HepG2 (cell line): ENCODE measurements around the gene ENPP7. TPM values are rescaled to one million over a fixed set of nuclear protein-coding genes. Genes with fewer than 3 reads are reported as not detected.

Source experiments
- AHR ChIP-seq: IDR thresholded peaks from 2 replicates; pipeline ENCODE4 v1.6.1; 2018; ENCODE audit warnings: missing genetic modification reagents, missing compliant biosample characterization
- BRCA1 ChIP-seq: sonication (generic); formaldehyde crosslinking; IDR thresholded peaks from 2 replicates; pipeline ENCODE4 v1.4.0; 2020; ENCODE audit warnings: missing genetic modification reagents
- ELF3 ChIP-seq: IDR thresholded peaks from 2 replicates; pipeline ENCODE4 v1.6.1; 2016; ENCODE audit warnings: missing genetic modification reagents, missing compliant biosample characterization
- HOXA3 ChIP-seq: sonication (generic); formaldehyde crosslinking; IDR thresholded peaks from 2 replicates; pipeline ENCODE4 v1.5.0; 2020; ENCODE audit warnings: missing genetic modification reagents
- JUNB ChIP-seq: sonication (generic); formaldehyde crosslinking; IDR thresholded peaks from 2 replicates; pipeline ENCODE4 v1.8.0; 2022; ENCODE audit warnings: missing genetic modification reagents, mild to moderate bottlenecking, borderline replicate concordance
- MXD4 ChIP-seq: IDR thresholded peaks from 2 replicates; pipeline ENCODE4 v1.6.1; 2016; ENCODE audit warnings: mild to moderate bottlenecking, missing biosample characterization, missing genetic modification reagents
- MYPOP ChIP-seq: sonication (generic); formaldehyde crosslinking; IDR thresholded peaks from 2 replicates; pipeline ENCODE4 v1.8.1; 2023; ENCODE audit warnings: mild to moderate bottlenecking, moderate library complexity, missing genetic modification reagents
- NFIC ChIP-seq: IDR thresholded peaks from 2 replicates; pipeline ENCODE4 v1.6.1; 2012; ENCODE audit warnings: mild to moderate bottlenecking, low read length, inconsistent platforms
- POGK ChIP-seq: sonication (generic); formaldehyde crosslinking; conservative IDR thresholded peaks from 2 replicates; pipeline ENCODE4 v1.8.0; 2022; ENCODE audit warnings: mild to moderate bottlenecking, moderate library complexity, missing genetic modification reagents
- TBP ChIP-seq: sonication (generic); formaldehyde crosslinking; IDR thresholded peaks from 2 replicates; pipeline ENCODE4 v1.5.0; 2020; ENCODE audit warnings: missing genetic modification reagents
- YEATS2 ChIP-seq: sonication (generic); formaldehyde crosslinking; IDR thresholded peaks from 2 replicates; pipeline ENCODE4 v1.4.0; 2020; ENCODE audit warnings: missing genetic modification reagents, borderline replicate concordance
- ZBTB10 ChIP-seq: sonication (generic); formaldehyde crosslinking; IDR thresholded peaks from 2 replicates; pipeline ENCODE4 v1.4.0; 2020; ENCODE audit warnings: missing genetic modification reagents, borderline replicate concordance
- ZBTB46 ChIP-seq: sonication (generic); formaldehyde crosslinking; IDR thresholded peaks from 2 replicates; pipeline ENCODE4 v1.4.0; 2020; ENCODE audit warnings: mild to moderate bottlenecking, missing genetic modification reagents, borderline replicate concordance
- ZMAT5 ChIP-seq: sonication (generic); formaldehyde crosslinking; IDR thresholded peaks from 2 replicates; pipeline ENCODE4 v1.5.0; 2020; ENCODE audit warnings: mild to moderate bottlenecking, low read depth, missing genetic modification reagents, borderline replicate concordance
- ZNF512B ChIP-seq: sonication (generic); formaldehyde crosslinking; IDR thresholded peaks from 2 replicates; pipeline ENCODE4 v1.5.1; 2020; ENCODE audit warnings: missing genetic modification reagents, mild to moderate bottlenecking, borderline replicate concordance
- ZNF777 ChIP-seq: sonication (generic); formaldehyde crosslinking; IDR thresholded peaks from 2 replicates; pipeline ENCODE4 v1.4.0; 2020; ENCODE audit warnings: missing genetic modification reagents
- ZSCAN25 ChIP-seq: sonication (generic); formaldehyde crosslinking; IDR thresholded peaks from 2 replicates; pipeline ENCODE4 v1.8.0; 2022; ENCODE audit warnings: mild to moderate bottlenecking, missing genetic modification reagents
- polyA plus RNA-seq, 8 experiments: library from polyadenylated mRNA; depleted of rRNA in 3 of 8; stranded (reverse) in 7 of 8; unstranded in 1 of 8; fragments of >200 nt; fragmentation: Illumina TruSeq in 4 of 8; extraction: Trizol in 4 of 8; gene quantifications; 2 replicates each; pipeline versions ENCODE4 v1.2.1 to v1.2.3, GENCODE V29; 2011 to 2016; ENCODE audit warnings: low read depth in 4 of 8, missing spikeins in 1 of 8, mixed read lengths in 1 of 8; ENCODE audit not compliant: insufficient read depth in 1 of 8
- total RNA-seq, 5 experiments: library from RNA; depleted of rRNA; stranded (reverse); fragments of >200 nt; fragmentation: Illumina TruSeq; extraction: Trizol; gene quantifications; 2 replicates each; pipeline ENCODE4 v1.2.3, GENCODE V29; 2016; ENCODE audit warnings: low read depth in 1 of 5

Gene ENPP7
- total and polyA plus RNA-seq, 2 of the 13 experiments (the other 11 are each of a cell fraction or from before 2014, with no cell fraction given), result 1.1 to 2.2 TPM

GRCh38 chr17:79741751-79742588, 11.2 kb downstream of the ENPP7 start (continued):
- TF ChIP-seq MXD4 (CRISPR knock-in tag) (peak; percentile 17; the same call in 1 of the 2 replicates), NFIC (no peak), ELF3 (CRISPR knock-in tag) (peak; percentile 70; the same call in 1 of the 2 replicates), MYPOP (CRISPR knock-in tag) (peak; percentile 73; the same call in 1 of the 2 replicates), JUNB (CRISPR knock-in tag) (no peak), YEATS2 (no peak), BRCA1 (CRISPR knock-in tag) (peak; percentile 69; the same call in 1 of the 2 replicates), ZNF512B (CRISPR knock-in tag) (peak; percentile 96), ZMAT5 (CRISPR knock-in tag) (no peak), ZSCAN25 (peak; percentile 84), ZBTB10 (CRISPR knock-in tag) (peak; percentile 73; the same call in 1 of the 2 replicates), TBP (CRISPR knock-in tag) (peak; percentile 82; the same call in 1 of the 2 replicates), ZBTB46 (peak; percentile 51; the same call in 1 of the 2 replicates), POGK (peak; percentile 82), ZNF777 (CRISPR knock-in tag) (peak; percentile 84), AHR (CRISPR knock-in tag) (no peak), HOXA3 (CRISPR knock-in tag) (peak; percentile 83)
